Midbrain (tissue), 1 donor: ENCODE data around the gene ZHX3.

Experiments used
- DNase-seq: peaks from one replicate; lab custom pipeline; 2025; lab: John Stamatoyannopoulos, UW

The ZHX3 gene

GRCh38 chr20:41317546-41318270 lies at the start of gene ZHX3:
ZHX3 (minus strand) TSS chr20:41317731; CDS start chr20:41204916, 112,815 bp downstream.
- DNase-seq = peak; percentile 95

- DNase-seq = no peak
These were observed 49.8 kb upstream of the ZHX3 start for GRCh38 chr20:41367393-41367695.

GRCh38 chr20:41366546-41367392 lies 49.2 kb upstream of the ZHX3 start, which contains the start of gene EMILIN3:
EMILIN3 (minus strand) TSS chr20:41366818; CDS start chr20:41366634, 184 bp downstream.
- no peak for DNase-seq

GRCh38 chr20:41365777-41366545 lies 48.4 kb upstream of the ZHX3 start:
- DNase-seq = no peak

GRCh38 chr20:41364967-41365765 lies 47.6 kb upstream of the ZHX3 start:
- no peak for DNase-seq

GRCh38 chr20:41364236-41364855 lies 46.8 kb upstream of the ZHX3 start:
- DNase-seq = no peak

GRCh38 chr20:41363601-41364000 lies 46.1 kb upstream of the ZHX3 start:
- DNase-seq = no peak

GRCh38 chr20:41362748-41363140 lies 45.2 kb upstream of the ZHX3 start:
- DNase-seq = no peak

- DNase-seq = no peak
These were observed 44.5 kb upstream of the ZHX3 start for GRCh38 chr20:41361757-41362747.

GRCh38 chr20:41360831-41361756 lies 43.6 kb upstream of the ZHX3 start:
- no peak for DNase-seq

- peak; percentile 4 for DNase-seq
These were observed 42.0 kb upstream of the ZHX3 start for GRCh38 chr20:41359541-41360011.

- DNase-seq = no peak
These were observed 41.2 kb upstream of the ZHX3 start for GRCh38 chr20:41358717-41359116.

- no peak for DNase-seq
These were observed 40.7 kb upstream of the ZHX3 start for GRCh38 chr20:41358230-41358629.

- no peak for DNase-seq
These were observed 40.1 kb upstream of the ZHX3 start for GRCh38 chr20:41357424-41358163.

- no peak for DNase-seq
These were observed 39.4 kb upstream of the ZHX3 start for GRCh38 chr20:41356951-41357350.

- DNase-seq = no peak
These were observed 38.2 kb upstream of the ZHX3 start for GRCh38 chr20:41355598-41356203.

- no peak for DNase-seq
These were observed 37.7 kb upstream of the ZHX3 start for GRCh38 chr20:41355192-41355591.

- no peak for DNase-seq
These were observed 36.0 kb upstream of the ZHX3 start for GRCh38 chr20:41353530-41353929.
